Raji (cell line): ENCODE results near the gene RNF182.

Experiments used
- POLR2A ChIP-seq: IDR thresholded peaks from 2 replicates; pipeline ENCODE4 v1.6.1; 2011; ENCODE audit warnings: low read depth, low read length, control low read depth; ENCODE audit not compliant: insufficient read depth

The RNF182 gene

GRCh38 chr6:13913226-13914001 lies 11.3 kb upstream of the RNF182 start:
- no peak for TF ChIP-seq POLR2A

GRCh38 chr6:13914351-13914750 lies 10.4 kb upstream of the RNF182 start:
- TF ChIP-seq POLR2A = no peak

- TF ChIP-seq POLR2A = no peak
These were observed 9.1 kb upstream of the RNF182 start for GRCh38 chr6:13915561-13916229.

GRCh38 chr6:13916230-13916944 lies 8.4 kb upstream of the RNF182 start:
- TF ChIP-seq POLR2A = no peak

- no peak for TF ChIP-seq POLR2A
These were observed 7.6 kb upstream of the RNF182 start for GRCh38 chr6:13917141-13917540.

- TF ChIP-seq POLR2A = no peak
These were observed 6.0 kb upstream of the RNF182 start for GRCh38 chr6:13918686-13919250.

GRCh38 chr6:13919861-13920260 lies 4.9 kb upstream of the RNF182 start:
- no peak for TF ChIP-seq POLR2A

GRCh38 chr6:13920552-13920951 lies 4.2 kb upstream of the RNF182 start:
- no peak for TF ChIP-seq POLR2A

GRCh38 chr6:13922750-13923149 lies 2.0 kb upstream of the RNF182 start:
- TF ChIP-seq POLR2A = no peak

- TF ChIP-seq POLR2A = no peak
These were observed 1.1 kb upstream of the RNF182 start for GRCh38 chr6:13923527-13924145.

- TF ChIP-seq POLR2A = no peak
These were observed 405 bp upstream of the RNF182 start for GRCh38 chr6:13924146-13924948.

GRCh38 chr6:13926378-13926777 lies 1.6 kb downstream of the RNF182 start:
- no peak for TF ChIP-seq POLR2A

- TF ChIP-seq POLR2A = no peak
These were observed 2.5 kb downstream of the RNF182 start for GRCh38 chr6:13927203-13927602.

GRCh38 chr6:13929196-13929595 lies 4.4 kb downstream of the RNF182 start:
- TF ChIP-seq POLR2A = no peak
